ENCODE results near the gene KCNH4.

DNA sequence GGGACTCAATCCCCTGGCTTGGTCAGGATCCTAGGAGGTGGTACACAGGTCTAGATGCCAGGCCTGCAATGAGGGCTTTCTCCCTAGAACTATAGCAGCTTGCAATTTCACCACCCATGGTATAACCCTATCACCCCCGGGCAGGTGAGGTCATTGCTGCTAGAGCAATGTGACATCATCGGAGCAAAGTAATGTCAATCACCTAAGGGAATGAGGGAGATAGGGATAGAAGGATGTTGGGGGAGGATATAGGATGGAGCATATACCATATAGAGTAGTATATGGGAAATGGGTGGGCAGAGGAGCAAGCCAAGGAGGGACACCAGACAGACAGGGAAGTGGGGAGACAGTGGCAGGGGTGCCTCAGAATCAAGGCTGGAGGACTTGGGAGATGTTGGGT is 3.3 kb downstream of the KCNH4 start:
- TF ChIP-seq, protein P1, sequence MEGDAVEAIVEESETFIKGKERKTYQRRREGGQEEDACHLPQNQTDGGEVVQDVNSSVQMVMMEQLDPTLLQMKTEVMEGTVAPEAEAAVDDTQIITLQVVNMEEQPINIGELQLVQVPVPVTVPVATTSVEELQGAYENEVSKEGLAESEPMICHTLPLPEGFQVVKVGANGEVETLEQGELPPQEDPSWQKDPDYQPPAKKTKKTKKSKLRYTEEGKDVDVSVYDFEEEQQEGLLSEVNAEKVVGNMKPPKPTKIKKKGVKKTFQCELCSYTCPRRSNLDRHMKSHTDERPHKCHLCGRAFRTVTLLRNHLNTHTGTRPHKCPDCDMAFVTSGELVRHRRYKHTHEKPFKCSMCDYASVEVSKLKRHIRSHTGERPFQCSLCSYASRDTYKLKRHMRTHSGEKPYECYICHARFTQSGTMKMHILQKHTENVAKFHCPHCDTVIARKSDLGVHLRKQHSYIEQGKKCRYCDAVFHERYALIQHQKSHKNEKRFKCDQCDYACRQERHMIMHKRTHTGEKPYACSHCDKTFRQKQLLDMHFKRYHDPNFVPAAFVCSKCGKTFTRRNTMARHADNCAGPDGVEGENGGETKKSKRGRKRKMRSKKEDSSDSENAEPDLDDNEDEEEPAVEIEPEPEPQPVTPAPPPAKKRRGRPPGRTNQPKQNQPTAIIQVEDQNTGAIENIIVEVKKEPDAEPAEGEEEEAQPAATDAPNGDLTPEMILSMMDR (IDR thresholded peaks at IDR 0.05) = no peak
- TF ChIP-seq EZH2 (IDR thresholded peaks at IDR 0.05; ENCODE audit: borderline replicate concordance, insufficient read depth, low read depth, low read length, poor library complexity, severe bottlenecking) = no peak

Measured in B cell (primary cell).